Measurements from ENCODE around the gene CHAF1B. TPM values are rescaled to one million over a fixed set of nuclear protein-coding genes. Genes with fewer than 3 reads are reported as not detected.
A peak's percentile ranks its signal among the peaks of the same experiment; 100 is the strongest.

CHAF1B gene
- total and polyA plus RNA-seq, 9 of the 15 experiments (the other 6 are each of a cell fraction or from before 2014, with no cell fraction given) = 7.5 to 36.8 (median 21.0) TPM

- no peak for TF ChIP-seq MYC (IDR thresholded peaks at IDR 0.05; ENCODE audit: low read depth, low read length)
- no peak for TF ChIP-seq MYC (CRISPR knock-in tag; IDR thresholded peaks at IDR 0.05; ENCODE audit: borderline replicate concordance, low read depth)
- no peak for TF ChIP-seq RBM15 (IDR thresholded peaks at IDR 0.05; ENCODE audit: insufficient read depth, low read length)
- TF ChIP-seq MAFF (IDR thresholded peaks at IDR 0.05; ENCODE audit: low read length) = peak; percentile 68
- TF ChIP-seq FOXK2 (conservative IDR thresholded peaks at IDR 0.05 in 1 of 2, IDR thresholded peaks at IDR 0.05 in 1 of 2; ENCODE audit: low read depth in 2 of 2) = no peak
- TF ChIP-seq RUNX1 (IDR thresholded peaks at IDR 0.05; ENCODE audit: low read depth) = no peak
- TF ChIP-seq KLF10 (CRISPR knock-in tag; IDR thresholded peaks at IDR 0.05) = no peak
- no peak for TF ChIP-seq STAT6 (CRISPR knock-in tag; IDR thresholded peaks at IDR 0.05)
- peak; percentile 67; the same call in 1 of the 2 replicates for TF ChIP-seq MAFK (IDR thresholded peaks at IDR 0.05; ENCODE audit: low read length)
- no peak for TF ChIP-seq TAF1 (IDR thresholded peaks at IDR 0.05; ENCODE audit: control insufficient read depth, extremely low read depth, insufficient read depth, low read length, severe bottlenecking)
- TF ChIP-seq PHF8 (IDR thresholded peaks at IDR 0.05; ENCODE audit: borderline replicate concordance, low read length) = no peak
- TF ChIP-seq ZBTB40 (IDR thresholded peaks at IDR 0.05) = 0 out of 2 replicates have a peak, but pooled peaks have one; percentile 33
- TF ChIP-seq ZBTB40 (CRISPR knock-in tag; IDR thresholded peaks at IDR 0.05) = no peak
- TF ChIP-seq MAFG (tag; conservative IDR thresholded peaks at IDR 0.05) = peak; percentile 88
- no peak for TF ChIP-seq ZNF764 (CRISPR knock-in tag; IDR thresholded peaks at IDR 0.05; ENCODE audit: low read depth)
- no peak for TF ChIP-seq NFYB (IDR thresholded peaks at IDR 0.05; ENCODE audit: extremely low read depth, insufficient read length)
These were observed 3.2 kb upstream of the CHAF1B start (continued) for GRCh38 chr21:36381841-36382589.
